Measurements from ENCODE around the gene L3MBTL1. TPM values are rescaled to one million over a fixed set of nuclear protein-coding genes. Genes with fewer than 3 reads are reported as not detected.
"Not testable (repeated sequence)": the region's sequence is repeated elsewhere in the genome, so short reads cannot be mapped to it uniquely, and the experiment has no call there.

Gene L3MBTL1
- total RNA-seq, 1 experiment from 2014 or later = 21.6 TPM

DNA sequence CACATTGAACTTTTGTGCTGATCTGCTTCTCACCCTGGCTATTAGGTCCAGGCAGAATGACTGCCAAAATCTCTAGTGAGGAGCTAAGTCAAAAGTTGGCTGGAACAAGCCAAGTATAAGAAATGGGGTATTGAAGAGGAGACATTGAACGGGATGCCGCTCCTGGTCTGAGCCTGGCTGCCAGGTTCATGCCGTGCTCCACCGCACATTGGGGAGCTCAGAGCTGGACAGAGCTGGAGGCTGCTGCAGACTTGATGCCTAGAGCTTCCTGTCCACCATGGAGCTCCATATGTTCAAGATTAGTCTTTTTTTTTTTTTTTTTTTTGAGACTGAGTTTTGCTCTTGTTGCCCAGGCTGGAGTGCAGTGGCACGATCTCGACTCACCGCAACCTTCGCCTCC is 79.1 kb downstream of the L3MBTL1 start:
- TF ChIP-seq TCF7L2 (IDR thresholded peaks at IDR 0.05; ENCODE audit: borderline replicate concordance, extremely low read depth, insufficient read depth, insufficient read length) (no peak), ZFX (IDR thresholded peaks at IDR 0.05) (no peak), EGR1 (IDR thresholded peaks at IDR 0.05; ENCODE audit: low read depth) (no peak), CTCF (IDR thresholded peaks at IDR 0.05 in 2 of 3, conservative IDR thresholded peaks at IDR 0.05 in 1 of 3; ENCODE audit: borderline replicate concordance in 1 of 3, insufficient read depth in 1 of 3, low read depth in 2 of 3, low read length in 2 of 3) (no peak), ELF1 (IDR thresholded peaks at IDR 0.05; ENCODE audit: borderline replicate concordance, low read depth) (no peak), CBX3 (IDR thresholded peaks at IDR 0.05; ENCODE audit: low read depth) (no peak), EZH2 (IDR thresholded peaks at IDR 0.05) (no peak), POLR2A (IDR thresholded peaks at IDR 0.05; ENCODE audit: borderline replicate concordance, extremely low read depth, insufficient read depth, insufficient read length) (no peak), YY1 (IDR thresholded peaks at IDR 0.05; ENCODE audit: extremely low read depth, insufficient replicate concordance, low read depth, low read length) (no peak), EZH2phosphoT487 (IDR thresholded peaks at IDR 0.05; ENCODE audit: borderline replicate concordance) (no peak), FOSL1 (IDR thresholded peaks at IDR 0.05; ENCODE audit: low read depth) (no peak)
- TF ChIP-seq, protein P1, sequence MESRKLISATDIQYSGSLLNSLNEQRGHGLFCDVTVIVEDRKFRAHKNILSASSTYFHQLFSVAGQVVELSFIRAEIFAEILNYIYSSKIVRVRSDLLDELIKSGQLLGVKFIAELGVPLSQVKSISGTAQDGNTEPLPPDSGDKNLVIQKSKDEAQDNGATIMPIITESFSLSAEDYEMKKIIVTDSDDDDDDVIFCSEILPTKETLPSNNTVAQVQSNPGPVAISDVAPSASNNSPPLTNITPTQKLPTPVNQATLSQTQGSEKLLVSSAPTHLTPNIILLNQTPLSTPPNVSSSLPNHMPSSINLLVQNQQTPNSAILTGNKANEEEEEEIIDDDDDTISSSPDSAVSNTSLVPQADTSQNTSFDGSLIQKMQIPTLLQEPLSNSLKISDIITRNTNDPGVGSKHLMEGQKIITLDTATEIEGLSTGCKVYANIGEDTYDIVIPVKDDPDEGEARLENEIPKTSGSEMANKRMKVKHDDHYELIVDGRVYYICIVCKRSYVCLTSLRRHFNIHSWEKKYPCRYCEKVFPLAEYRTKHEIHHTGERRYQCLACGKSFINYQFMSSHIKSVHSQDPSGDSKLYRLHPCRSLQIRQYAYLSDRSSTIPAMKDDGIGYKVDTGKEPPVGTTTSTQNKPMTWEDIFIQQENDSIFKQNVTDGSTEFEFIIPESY (IDR thresholded peaks at IDR 0.05; ENCODE audit: extremely low read depth, insufficient replicate concordance, low read length) = no peak
- Histone ChIP-seq H3K27ac (ENCODE audit: low read depth, low read length) (no peak overlapping the region), H3K9ac (ENCODE audit: low read length) (no peak overlapping the region), H3K36me3 (ENCODE audit: control insufficient read depth in 1 of 2, insufficient read depth in 2 of 2, low read length in 2 of 2) (no peaks in the 10 kb centered on the region), H3K27me3 (ENCODE audit: insufficient read depth, low read length) (no peaks in the 10 kb centered on the region), H2AFZ (ENCODE audit: low read depth, low read length, poor library complexity, severe bottlenecking) (no peak overlapping the region), H3K4me2 (ENCODE audit: low read length) (no peak overlapping the region), H3K9me2 (ENCODE audit: insufficient read depth) (no peaks in the 10 kb centered on the region), H3K4me3 (replicated peaks in 1 of 2; ENCODE audit: low read depth in 1 of 2, low read length in 2 of 2) (no peak overlapping the region), H4K20me1 (ENCODE audit: insufficient read depth) (no peaks in the 10 kb centered on the region), H3K4me1 (ENCODE audit: control insufficient read depth in 1 of 2, insufficient read depth in 2 of 2, low read length in 2 of 2) (peaks cover 7 to 11% of the 10 kb centered on the region in 2 experiments; a peak in 3 of 4 replicates), H3K79me2 (ENCODE audit: insufficient read depth, low read length) (peaks cover 4% of the 10 kb centered on the region; the same call in 1 of the 2 replicates), H3K9me3 (ENCODE audit: control insufficient read depth in 1 of 2, insufficient read depth in 1 of 2, low read depth in 1 of 2, low read length in 2 of 2) (no peaks in the 10 kb centered on the region)
- DNase-seq (ENCODE audit: low read depth, low spot score) = no peak
- POLR2A ChIA-PET = no interaction called here
- RAD21 ChIA-PET (ENCODE audit: low non-redundant PET in 1 of 2, low total read pairs in 2 of 2, uncharacterized antibody in 2 of 2, unreplicated experiment in 2 of 2) = no interaction called here
- no peak for ATAC-seq
- intact Hi-C loops (cut with micrococcal nuclease) = no loop called here
- CTCF ChIA-PET = no interaction called here
- BruUV-seq (replicated peaks) = no TSS peak

- RAD21 ChIA-PET (ENCODE audit: low non-redundant PET in 1 of 2, low total read pairs in 2 of 2, uncharacterized antibody in 2 of 2, unreplicated experiment in 2 of 2); ATAC-seq; intact Hi-C loops (cut with micrococcal nuclease); H3K79me2 ChIP-seq (ENCODE audit: insufficient read depth, low read length); H3K36me3 ChIP-seq (ENCODE audit: control insufficient read depth in 1 of 2, insufficient read depth in 2 of 2, low read length in 2 of 2); H3K27ac ChIP-seq (ENCODE audit: low read depth, low read length); POLR2A ChIA-PET; H3K9me2 ChIP-seq (ENCODE audit: insufficient read depth); DNase-seq (ENCODE audit: low read depth, low spot score); H3K9ac ChIP-seq (ENCODE audit: low read length); H3K4me2 ChIP-seq (ENCODE audit: low read length); H3K4me3 ChIP-seq (replicated peaks in 1 of 2; ENCODE audit: low read depth in 1 of 2, low read length in 2 of 2); CTCF ChIA-PET; H3K27me3 ChIP-seq (ENCODE audit: insufficient read depth, low read length); H2AFZ ChIP-seq (ENCODE audit: low read depth, low read length, poor library complexity, severe bottlenecking); BruUV-seq (replicated peaks); H3K9me3 ChIP-seq (ENCODE audit: control insufficient read depth in 1 of 2, insufficient read depth in 1 of 2, low read depth in 1 of 2, low read length in 2 of 2); H4K20me1 ChIP-seq (ENCODE audit: insufficient read depth): not testable (repeated sequence)
- peaks cover 9 to 16% of the 10 kb centered on the region in 2 experiments; a peak in 3 of 4 replicates for H3K4me1 ChIP-seq (ENCODE audit: control insufficient read depth in 1 of 2, insufficient read depth in 2 of 2, low read length in 2 of 2)
These were observed 81.0 kb downstream of the L3MBTL1 start for GRCh38 chr20:43588526-43588925.

Measured in HCT116 (cell line).